ENCODE data around the gene GASK1B. TPM values are rescaled to one million over a fixed set of nuclear protein-coding genes. Genes with fewer than 3 reads are reported as not detected.

Gene GASK1B
- 37.0 and 37.1 TPM in 2 replicates for total RNA-seq (ENCODE audit: low replicate concordance)
- long read RNA-seq, full-length matches to known transcripts, result 27 of 53 reads
- long read RNA-seq, partial matches to known transcripts, result 12 of 53 reads
- long read RNA-seq, other reads (novel, unspliced or antisense), result 14 of 53 reads

DNA sequence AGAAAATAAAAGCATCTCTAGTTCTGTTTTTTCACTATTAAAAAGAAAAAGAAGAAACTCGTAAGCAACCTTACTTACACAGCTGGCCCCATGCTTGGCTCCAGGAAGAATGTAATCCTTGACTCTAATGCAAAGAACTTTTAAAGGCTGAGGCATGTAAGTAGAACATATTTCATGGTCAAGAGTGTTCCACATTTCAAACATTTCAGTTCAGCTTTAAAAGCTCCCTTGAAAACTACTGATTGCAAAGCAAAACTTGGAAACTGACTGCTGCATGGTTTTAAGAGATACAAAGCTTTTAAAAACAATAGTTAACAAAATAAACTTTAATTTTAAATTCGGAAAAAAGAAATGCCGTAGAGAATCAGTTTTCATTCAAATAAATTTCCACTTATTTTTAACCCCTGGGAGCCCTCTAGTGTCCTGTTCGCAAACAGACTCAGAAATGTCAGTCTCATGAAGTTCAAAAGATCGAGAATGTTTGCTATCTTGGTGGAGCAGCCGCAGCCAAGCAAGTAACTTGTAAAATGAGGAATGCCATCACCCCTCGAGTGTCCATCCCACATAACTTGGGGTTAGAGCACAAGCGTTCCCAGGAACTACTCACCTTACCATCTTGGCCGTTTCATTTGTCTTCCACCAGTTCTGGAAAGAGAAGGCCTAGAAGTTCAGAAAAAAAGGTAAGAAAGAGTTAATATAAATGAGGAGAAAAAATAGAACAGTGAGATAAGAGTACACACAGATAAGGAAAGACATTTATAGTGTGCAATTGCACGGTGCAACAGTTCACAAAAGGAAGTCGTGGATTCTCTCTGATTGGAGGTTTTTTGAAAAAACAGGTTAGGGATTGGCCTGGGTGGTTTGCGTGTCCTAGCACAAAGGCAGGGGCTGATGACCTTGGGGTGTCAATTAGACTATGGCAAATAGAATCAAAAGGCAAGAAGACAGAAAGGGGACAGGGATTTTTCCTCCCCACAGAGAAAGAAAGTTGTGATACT lies at the start of gene GASK1B:
GASK1B (minus strand) TSS at position 765 of the 998 bp plus-strand sequence. CDS start 1,650 bp downstream, outside the sequence.
- Mint-ChIP-seq H3K27me3 (no peaks in the 10 kb centered on the region), H3K36me3 (peaks cover 4% of the 10 kb centered on the region), H3K4me1 (ENCODE audit: unreplicated experiment) (peaks cover 32% of the 10 kb centered on the region), H3K4me3 (peak within 1 kb of the TSS; percentile 89), H3K9me3 (no peaks in the 10 kb centered on the region), H3K27ac (peak within 1 kb of the TSS; percentile 73)
- no peak for DNase-seq (ENCODE audit: extremely low spot score, unreplicated experiment)
- peak; percentile 83 for TF ChIP-seq CTCF (conservative IDR thresholded peaks at IDR 0.05)

DNA sequence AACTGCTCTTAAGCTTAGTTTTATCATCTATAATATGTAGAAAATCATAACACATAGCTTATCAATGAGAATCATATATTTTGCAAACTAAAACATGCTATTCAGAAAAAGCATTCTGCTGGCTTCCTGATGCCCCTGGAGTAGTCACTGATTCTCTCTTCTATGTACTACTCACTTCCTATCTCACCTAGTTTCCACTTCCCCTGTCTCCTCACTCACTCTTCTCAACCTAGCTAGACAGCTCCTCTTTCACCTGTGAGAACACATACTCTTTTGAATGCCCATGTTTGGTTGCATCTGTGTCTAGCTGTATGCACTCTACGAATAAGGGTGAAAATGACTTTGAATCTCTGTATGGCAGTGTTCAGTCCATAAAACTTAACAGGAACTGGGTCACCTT lies 46.8 kb upstream of the GASK1B start:
- no peaks in the 10 kb centered on the region for H3K9me3 Mint-ChIP-seq
- peaks cover 5% of the 10 kb centered on the region for H3K36me3 Mint-ChIP-seq
- H3K27me3 Mint-ChIP-seq, result no peaks in the 10 kb centered on the region
- no peak for TF ChIP-seq CTCF (conservative IDR thresholded peaks at IDR 0.05)
- no peak for DNase-seq (ENCODE audit: extremely low spot score, unreplicated experiment)
- H3K4me1 Mint-ChIP-seq (ENCODE audit: unreplicated experiment), result no peaks in the 10 kb centered on the region
- H3K4me3 Mint-ChIP-seq, result no peak overlapping the region
- H3K27ac Mint-ChIP-seq, result no peak overlapping the region

DNA sequence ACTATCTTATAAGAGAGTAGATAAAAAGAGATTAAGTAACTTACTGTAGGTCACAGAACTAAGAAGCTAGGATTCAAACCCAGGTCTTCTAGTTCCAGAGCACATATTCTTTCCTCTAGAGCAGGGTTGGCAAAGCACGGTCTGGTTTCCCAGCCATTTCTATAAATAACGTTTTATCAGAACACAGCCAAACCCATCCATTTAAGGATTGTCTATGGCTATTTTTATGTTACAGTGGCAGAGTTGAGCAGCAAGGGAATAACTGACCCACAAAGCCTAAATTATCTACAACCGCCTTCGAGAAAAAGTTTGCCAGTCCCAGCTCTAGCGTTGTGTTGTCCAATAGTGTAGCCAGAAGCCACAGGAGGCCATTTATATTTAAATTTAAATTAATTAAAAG lies 44.9 kb upstream of the GASK1B start:
- no peak for DNase-seq (ENCODE audit: extremely low spot score, unreplicated experiment)
- no peak for TF ChIP-seq CTCF (conservative IDR thresholded peaks at IDR 0.05)
- Mint-ChIP-seq H3K27me3 (no peaks in the 10 kb centered on the region), H3K27ac (no peak overlapping the region), H3K9me3 (no peaks in the 10 kb centered on the region), H3K4me3 (no peak overlapping the region), H3K4me1 (ENCODE audit: unreplicated experiment) (no peaks in the 10 kb centered on the region), H3K36me3 (peaks cover 5% of the 10 kb centered on the region)

- Mint-ChIP-seq H3K9me3 (no peaks in the 10 kb centered on the region), H3K4me3 (no peak overlapping the region), H3K4me1 (ENCODE audit: unreplicated experiment) (peaks cover 13% of the 10 kb centered on the region), H3K36me3 (peaks cover 5% of the 10 kb centered on the region), H3K27ac (no peak overlapping the region), H3K27me3 (no peaks in the 10 kb centered on the region)
- DNase-seq (ENCODE audit: extremely low spot score, unreplicated experiment), result no peak
- TF ChIP-seq CTCF (conservative IDR thresholded peaks at IDR 0.05), result no peak
Observed at GRCh38 chr4:158214856-158215255, 42.0 kb upstream of the GASK1B start.

- Mint-ChIP-seq H3K27ac (no peak overlapping the region), H3K4me1 (ENCODE audit: unreplicated experiment) (peaks cover 16% of the 10 kb centered on the region), H3K36me3 (peaks cover 5% of the 10 kb centered on the region), H3K4me3 (no peak overlapping the region), H3K27me3 (no peaks in the 10 kb centered on the region), H3K9me3 (no peaks in the 10 kb centered on the region)
- DNase-seq (ENCODE audit: extremely low spot score, unreplicated experiment), result no peak
- no peak for TF ChIP-seq CTCF (conservative IDR thresholded peaks at IDR 0.05)
Observed at GRCh38 chr4:158213466-158213865, 40.6 kb upstream of the GASK1B start.

Measured in type B pancreatic cell (in vitro differentiated cells).